Mesenchymal stem cell (in vitro differentiated cells and primary cell): ENCODE results near the gene SVEP1.

ENCODE experiments used
- DNase-seq: peaks from one replicate; pipeline ENCODE4 v3.0.0-alpha.2; 2013
- H2AFZ ChIP-seq: one replicate; pipeline ENCODE4 v1.6.1; 2013; ENCODE audit warnings: low read depth, mild to moderate bottlenecking, control low read depth, inconsistent platforms, low read length, moderate library complexity
- H2AK5ac ChIP-seq: 2 replicates; pipeline ENCODE4 v1.6.1; 2013; ENCODE audit warnings: low read length, moderate library complexity, mild to moderate bottlenecking, inconsistent platforms; ENCODE audit not compliant: severe bottlenecking
- H2BK120ac ChIP-seq: one replicate; pipeline ENCODE4 v1.6.1; 2013; ENCODE audit warnings: low read depth, mild to moderate bottlenecking, inconsistent platforms, low read length, moderate library complexity
- H2BK12ac ChIP-seq, 2 experiments: one replicate each; pipeline ENCODE4 v1.6.1; 2013; ENCODE audit warnings: inconsistent platforms in 2 of 2, low read length in 2 of 2, mild to moderate bottlenecking in 2 of 2, moderate library complexity in 2 of 2, control low read depth in 1 of 2
- H2BK15ac ChIP-seq: one replicate; pipeline ENCODE4 v1.6.1; 2013; ENCODE audit warnings: mild to moderate bottlenecking, low read depth, inconsistent platforms; ENCODE audit not compliant: poor library complexity, severe bottlenecking
- H2BK5ac ChIP-seq: 2 replicates; pipeline ENCODE4 v1.6.1; 2013; ENCODE audit warnings: low read depth, mild to moderate bottlenecking, low read length, control low read depth, inconsistent platforms; ENCODE audit not compliant: poor library complexity, severe bottlenecking
- H3K14ac ChIP-seq, 2 experiments: one replicate each; pipeline ENCODE4 v1.6.1; 2013; ENCODE audit warnings: inconsistent platforms in 2 of 2, low read length in 2 of 2, control low read depth in 1 of 2, mild to moderate bottlenecking in 1 of 2, moderate library complexity in 1 of 2
- H3K18ac ChIP-seq, 2 experiments: one replicate each; pipeline ENCODE4 v1.6.1; 2013; ENCODE audit warnings: inconsistent platforms in 2 of 2, low read length in 2 of 2, control low read depth in 1 of 2, low read depth in 1 of 2, mild to moderate bottlenecking in 1 of 2
- H3K23ac ChIP-seq, 2 experiments: one replicate each; pipeline ENCODE4 v1.6.1; 2013; ENCODE audit warnings: inconsistent platforms in 2 of 2, low read length in 2 of 2, mild to moderate bottlenecking in 2 of 2, moderate library complexity in 2 of 2, control low read depth in 1 of 2
- H3K27ac ChIP-seq: 2 replicates; pipeline ENCODE4 v1.5.1; 2013; ENCODE audit warnings: mild to moderate bottlenecking, moderate library complexity, low read length, control low read depth, inconsistent platforms; ENCODE audit not compliant: poor library complexity, severe bottlenecking
- H3K27me3 ChIP-seq, 2 experiments: 2 replicates each; pipeline versions ENCODE4 v1.6.1 to v1.7.0; 2013; ENCODE audit warnings: low read length in 2 of 2, mild to moderate bottlenecking in 2 of 2, moderate library complexity in 2 of 2, control low read depth in 1 of 2, inconsistent platforms in 1 of 2; ENCODE audit not compliant: control insufficient read depth in 1 of 2, insufficient read depth in 1 of 2
- H3K36me3 ChIP-seq, 2 experiments: 2 replicates each; pipeline versions ENCODE4 v1.6.1 to v1.7.0; 2013; ENCODE audit warnings: low read length in 2 of 2, control low read depth in 1 of 2, inconsistent platforms in 1 of 2, low read depth in 1 of 2, mild to moderate bottlenecking in 1 of 2; ENCODE audit not compliant: insufficient read depth in 2 of 2, control insufficient read depth in 1 of 2
- H3K4ac ChIP-seq, 2 experiments: one replicate each; pipeline ENCODE4 v1.6.1; 2013; ENCODE audit warnings: inconsistent platforms in 2 of 2, low read length in 2 of 2, mild to moderate bottlenecking in 2 of 2, moderate library complexity in 2 of 2, control low read depth in 1 of 2, low read depth in 1 of 2
- H3K4me1 ChIP-seq: 2 replicates; pipeline ENCODE4 v1.6.1; 2013; ENCODE audit warnings: low read depth, low read length, control low read depth; ENCODE audit not compliant: control insufficient read depth, insufficient read depth
- H3K4me2 ChIP-seq: 2 replicates; pipeline ENCODE4 v1.6.1; 2013; ENCODE audit warnings: low read length, mild to moderate bottlenecking, inconsistent platforms; ENCODE audit not compliant: poor library complexity, severe bottlenecking
- H3K4me3 ChIP-seq, 2 experiments: 2 replicates each; pipeline versions ENCODE4 v1.5.1 to v1.7.0; 2013; ENCODE audit warnings: low read length in 2 of 2, mild to moderate bottlenecking in 2 of 2, control low read depth in 1 of 2, low read depth in 1 of 2; ENCODE audit not compliant: insufficient read depth in 1 of 2
- H3K79me1 ChIP-seq: replicated peaks from 2 replicates; pipeline ENCODE4 v1.6.1; 2013; ENCODE audit warnings: mild to moderate bottlenecking, control low read depth, low read length, inconsistent platforms; ENCODE audit not compliant: poor library complexity, severe bottlenecking
- H3K9ac ChIP-seq: 2 replicates; pipeline ENCODE4 v1.7.0; 2013; ENCODE audit warnings: mild to moderate bottlenecking, low read length, moderate library complexity
- H3K9me3 ChIP-seq: 2 replicates; pipeline ENCODE4 v1.7.0; 2013; ENCODE audit warnings: mild to moderate bottlenecking, low read length; ENCODE audit not compliant: control insufficient read depth
- H4K8ac ChIP-seq: one replicate; pipeline ENCODE4 v1.6.1; 2013; ENCODE audit warnings: inconsistent platforms, mild to moderate bottlenecking, low read length, moderate library complexity
- H4K91ac ChIP-seq: one replicate; pipeline ENCODE4 v1.6.1; 2013; ENCODE audit warnings: mild to moderate bottlenecking, low read length, inconsistent platforms
- WGBS: methylation state at CpG from one replicate; pipeline ENCODE4 v1.1.7; 2013; ENCODE audit warnings: mixed read lengths; 5-methylcytosine and 5-hydroxymethylcytosine counted together

The SVEP1 gene

GRCh38 chr9:110446171-110446570, 133.4 kb downstream of the SVEP1 start:
- no peaks in the 10 kb centered on the region for H3K4me1 ChIP-seq
- no peak overlapping the region for H2BK120ac ChIP-seq
- no peak overlapping the region for H4K91ac ChIP-seq

DNA sequence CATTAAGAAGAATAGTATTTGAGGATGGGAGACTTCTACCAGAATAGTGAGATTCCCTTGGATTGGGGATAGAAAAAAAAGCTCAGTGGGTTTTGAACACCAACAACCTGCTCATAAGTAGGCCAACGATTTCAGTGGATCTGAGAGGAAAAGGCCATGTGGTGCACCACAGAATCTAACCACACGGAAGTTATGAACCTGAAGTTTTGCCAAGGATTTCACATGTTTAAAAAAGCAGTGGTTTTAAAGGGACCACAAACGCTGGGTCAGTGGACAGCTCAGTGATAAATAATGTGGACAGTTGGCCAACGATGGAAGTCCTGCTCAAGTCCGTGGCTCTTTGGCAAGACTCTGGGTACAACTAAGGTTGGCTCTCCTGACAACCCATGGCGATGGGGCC, 134.6 kb downstream of the SVEP1 start:
- Histone ChIP-seq H3K4me2 (no peak overlapping the region), H2BK12ac (no peak overlapping the region), H2BK5ac (no peak overlapping the region), H3K9me3 (peaks cover 28% of the 10 kb centered on the region), H2AK5ac (no peak overlapping the region), H2AFZ (no peak overlapping the region), H3K18ac (no peak overlapping the region), H4K91ac (no peak overlapping the region), H3K23ac (no peak overlapping the region), H3K4ac (no peak overlapping the region), H3K27me3 (no peaks in the 10 kb centered on the region), H3K79me1 (no peaks in the 10 kb centered on the region), H3K4me1 (no peaks in the 10 kb centered on the region), H3K9ac (peak overlapping the region; percentile 71), H3K4me3 (no peak overlapping the region), H3K27ac (no peak overlapping the region), H3K36me3 (peaks cover 0 to 51% of the 10 kb centered on the region in 2 experiments), H2BK15ac (no peak overlapping the region), H3K14ac (no peak overlapping the region), H2BK120ac (no peak overlapping the region), H4K8ac (no peak overlapping the region)
- DNase-seq: peak; percentile 89
- WGBS: 53% methylated on average over 6 of the region's 6 CpGs

More at GRCh38 chr9:110446171-110446570, 133.4 kb downstream of the SVEP1 start:
- Histone ChIP-seq H3K9ac (no peak overlapping the region), H3K18ac (no peak overlapping the region), H3K4me3 (peak overlapping the region in 1 of 2 experiments; percentile 10), H4K8ac (no peak overlapping the region), H3K4me2 (no peak overlapping the region), H2BK15ac (no peak overlapping the region), H3K79me1 (no peaks in the 10 kb centered on the region), H2BK12ac (no peak overlapping the region), H3K14ac (no peak overlapping the region), H3K36me3 (peaks cover 0 to 60% of the 10 kb centered on the region in 2 experiments), H3K9me3 (peaks cover 28% of the 10 kb centered on the region), H3K27ac (no peak overlapping the region), H2AFZ (no peak overlapping the region), H3K23ac (no peak overlapping the region), H3K27me3 (no peaks in the 10 kb centered on the region), H2BK5ac (no peak overlapping the region), H3K4ac (no peak overlapping the region), H2AK5ac (no peak overlapping the region)
- peak; percentile 16 for DNase-seq

- H3K9ac ChIP-seq: peak overlapping the region; percentile 71
- no peaks in the 10 kb centered on the region for H3K4me1 ChIP-seq
- no peak overlapping the region for H2AFZ ChIP-seq
- no peak overlapping the region for H2BK5ac ChIP-seq
- H2BK120ac ChIP-seq: no peak overlapping the region
- H4K8ac ChIP-seq: no peak overlapping the region
- no peaks in the 10 kb centered on the region for H3K79me1 ChIP-seq
- no peak overlapping the region for H3K18ac ChIP-seq
- H2AK5ac ChIP-seq: no peak overlapping the region
- H3K36me3 ChIP-seq: peaks cover 0 to 44% of the 10 kb centered on the region in 2 experiments
- H3K4me3 ChIP-seq: no peak overlapping the region
- H3K4me2 ChIP-seq: no peak overlapping the region
- H3K23ac ChIP-seq: no peak overlapping the region
- H3K27me3 ChIP-seq: no peaks in the 10 kb centered on the region
- no peak overlapping the region for H2BK12ac ChIP-seq
- no peak overlapping the region for H2BK15ac ChIP-seq
- peak; percentile 88 for DNase-seq
- H3K27ac ChIP-seq: peak overlapping the region; percentile 9
- no peak overlapping the region for H3K14ac ChIP-seq
- H3K4ac ChIP-seq: no peak overlapping the region
- H3K9me3 ChIP-seq: peaks cover 28% of the 10 kb centered on the region
- H4K91ac ChIP-seq: no peak overlapping the region
Measured at GRCh38 chr9:110443866-110444220, 135.7 kb downstream of the SVEP1 start.

DNA sequence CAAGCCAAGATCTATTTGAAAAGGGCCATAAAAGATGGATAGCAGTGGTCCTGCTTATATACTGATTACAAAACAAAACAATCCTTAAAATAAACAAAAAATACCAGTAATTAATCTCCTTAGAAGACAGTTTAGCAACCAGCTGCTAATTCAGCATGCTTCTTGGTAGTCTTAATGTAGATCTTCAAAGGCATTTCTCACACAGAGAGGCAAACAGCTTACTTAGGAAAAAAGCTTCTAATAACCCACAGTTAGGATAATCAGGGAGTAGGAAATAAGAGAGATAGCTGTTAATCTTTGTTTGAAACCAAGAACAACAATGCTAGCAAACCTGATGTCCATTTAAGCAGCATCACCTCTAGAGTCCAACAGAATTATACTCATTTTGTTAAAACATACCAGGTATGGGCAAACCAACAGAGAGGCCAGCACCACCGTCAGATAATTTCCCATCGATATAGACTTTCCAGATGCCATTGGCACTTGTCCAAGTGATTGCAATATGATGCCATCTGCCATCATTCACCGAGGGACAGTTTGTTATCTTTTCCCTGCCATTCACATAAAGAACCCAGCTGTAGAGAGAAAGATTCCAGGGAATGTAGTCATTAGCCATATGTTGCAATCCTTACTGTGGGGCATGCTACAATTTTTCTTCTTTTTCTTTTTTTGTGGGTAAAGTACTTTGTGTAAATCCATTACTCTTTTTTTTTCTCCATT, 136.2 kb downstream of the SVEP1 start:
- no peak overlapping the region for H4K8ac ChIP-seq
- H2AFZ ChIP-seq: no peak overlapping the region
- peak overlapping the region; percentile 8 for H3K27ac ChIP-seq
- peaks cover 0 to 39% of the 10 kb centered on the region in 2 experiments for H3K36me3 ChIP-seq
- H2BK120ac ChIP-seq: no peak overlapping the region
- H2AK5ac ChIP-seq: no peak overlapping the region
- H3K23ac ChIP-seq: no peak overlapping the region
- H4K91ac ChIP-seq: no peak overlapping the region
- H2BK12ac ChIP-seq: no peak overlapping the region
- H3K4me1 ChIP-seq: no peaks in the 10 kb centered on the region
- H3K18ac ChIP-seq: no peak overlapping the region
- peak; percentile 93 for DNase-seq
- no peak overlapping the region for H3K14ac ChIP-seq
- WGBS: 0% methylated on average over 3 of the region's 3 CpGs
- no peak overlapping the region for H2BK5ac ChIP-seq
- no peak overlapping the region for H3K4me2 ChIP-seq
- no peak overlapping the region for H2BK15ac ChIP-seq
- no peaks in the 10 kb centered on the region for H3K79me1 ChIP-seq
- peaks cover 28% of the 10 kb centered on the region for H3K9me3 ChIP-seq
- no peak overlapping the region for H3K4me3 ChIP-seq
- peak overlapping the region in 1 of 2 experiments; percentile 58 for H3K4ac ChIP-seq
- no peaks in the 10 kb centered on the region for H3K27me3 ChIP-seq
- peak overlapping the region; percentile 71 for H3K9ac ChIP-seq
